NCI-H1417 treated with DMSO at 0.1 percent for 48 hours (cell line): ENCODE results near the gene TNS1.

Experiments
- DNase-seq: peaks from one replicate; lab custom pipeline; 2025; lab: John Stamatoyannopoulos, UW

TNS1 gene

GRCh38 chr2:217870528-217871011 lies 132.2 kb downstream of the TNS1 start:
- DNase-seq, result no peak

- DNase-seq, result no peak
These were observed 133.9 kb downstream of the TNS1 start for GRCh38 chr2:217868911-217869334.

GRCh38 chr2:217868265-217868892 lies 134.4 kb downstream of the TNS1 start:
- DNase-seq, result no peak

- no peak for DNase-seq
These were observed 136.3 kb downstream of the TNS1 start for GRCh38 chr2:217866457-217866856.

- no peak for DNase-seq
These were observed 137.6 kb downstream of the TNS1 start for GRCh38 chr2:217864963-217865772.

- DNase-seq, result no peak
These were observed 138.9 kb downstream of the TNS1 start for GRCh38 chr2:217863883-217864282.

- DNase-seq, result no peak
These were observed 141.4 kb downstream of the TNS1 start for GRCh38 chr2:217861334-217861877.

- no peak for DNase-seq
These were observed 142.9 kb downstream of the TNS1 start for GRCh38 chr2:217859926-217860325.

GRCh38 chr2:217858519-217859491 lies 144.0 kb downstream of the TNS1 start:
- DNase-seq, result peak; percentile 1

- no peak for DNase-seq
These were observed 144.9 kb downstream of the TNS1 start for GRCh38 chr2:217857624-217858506.

GRCh38 chr2:217856871-217857270 lies 145.9 kb downstream of the TNS1 start:
- DNase-seq, result no peak

- no peak for DNase-seq
These were observed 146.6 kb downstream of the TNS1 start for GRCh38 chr2:217856159-217856558.

- DNase-seq, result no peak
These were observed 147.9 kb downstream of the TNS1 start for GRCh38 chr2:217854684-217855420.

- no peak for DNase-seq
These were observed 148.8 kb downstream of the TNS1 start for GRCh38 chr2:217853961-217854360.

GRCh38 chr2:217853301-217853881 lies 149.4 kb downstream of the TNS1 start:
- DNase-seq, result no peak

GRCh38 chr2:217852555-217853211 lies 150.1 kb downstream of the TNS1 start:
- no peak for DNase-seq

- DNase-seq, result no peak
These were observed 151.4 kb downstream of the TNS1 start for GRCh38 chr2:217851191-217852020.
